ENCODE measurements around the gene MRGPRG. TPM values are rescaled to one million over a fixed set of nuclear protein-coding genes. Genes with fewer than 3 reads are reported as not detected.
A peak's percentile ranks its signal among the peaks of the same experiment; 100 is the strongest.

MRGPRG gene
- total and polyA plus RNA-seq, 2 donors from 2014 or later: not detected

DNA sequence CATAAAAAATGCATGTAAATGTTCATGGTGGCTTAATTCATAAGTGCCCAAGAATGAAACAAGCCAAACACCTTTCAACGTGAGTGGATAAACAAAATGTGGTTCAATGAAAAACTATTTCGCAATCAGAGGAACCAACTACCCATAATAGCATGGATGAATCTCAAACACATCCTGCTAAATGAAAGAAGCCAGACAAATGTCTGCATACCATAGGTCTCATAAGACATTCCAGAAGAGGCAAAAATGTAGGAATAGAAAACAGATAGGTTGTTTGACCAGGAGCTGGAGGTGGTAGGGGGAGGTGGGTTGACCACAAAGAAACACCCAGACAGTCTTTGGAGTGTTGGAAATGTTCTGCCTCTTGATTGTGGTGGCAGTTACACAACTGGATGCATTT is 40.3 kb downstream of the MRGPRG start:
- Histone ChIP-seq H3K4me1 (ENCODE audit: control insufficient read depth in 2 of 3, insufficient read depth in 2 of 3, low read depth in 1 of 3, low read length in 3 of 3) (no peaks in the 10 kb centered on the region), H3K27me3 (ENCODE audit: control insufficient read depth, insufficient read depth, low read length) (no peaks in the 10 kb centered on the region), H3K27ac (ENCODE audit: low read depth in 2 of 2, low read length in 2 of 2) (no peak overlapping the region), H3K9ac (ENCODE audit: low read length in 3 of 3) (no peak overlapping the region), H3K36me3 (ENCODE audit: control insufficient read depth in 2 of 3, insufficient read depth in 3 of 3, low read length in 3 of 3) (no peaks in the 10 kb centered on the region), H3K4me3 (ENCODE audit: low read length in 3 of 3) (no peak overlapping the region), H3K9me3 (ENCODE audit: control insufficient read depth in 2 of 3, insufficient read depth in 1 of 3, low read length in 3 of 3) (peaks cover 3 to 8% (median 4%) of the 10 kb centered on the region in 3 donors)
- FAIRE-seq: no peak
- no peak for TF ChIP-seq CTCF (IDR thresholded peaks at IDR 0.05; ENCODE audit: borderline replicate concordance, extremely low read depth, insufficient read depth)
- no peak for DNase-seq
- intact Hi-C loops (cut with DNase I): no loop called here

GRCh38 chr11:3177931-3178330 is 40.7 kb downstream of the MRGPRG start:
- intact Hi-C loops (cut with DNase I): no loop called here
- FAIRE-seq: no peak

DNA sequence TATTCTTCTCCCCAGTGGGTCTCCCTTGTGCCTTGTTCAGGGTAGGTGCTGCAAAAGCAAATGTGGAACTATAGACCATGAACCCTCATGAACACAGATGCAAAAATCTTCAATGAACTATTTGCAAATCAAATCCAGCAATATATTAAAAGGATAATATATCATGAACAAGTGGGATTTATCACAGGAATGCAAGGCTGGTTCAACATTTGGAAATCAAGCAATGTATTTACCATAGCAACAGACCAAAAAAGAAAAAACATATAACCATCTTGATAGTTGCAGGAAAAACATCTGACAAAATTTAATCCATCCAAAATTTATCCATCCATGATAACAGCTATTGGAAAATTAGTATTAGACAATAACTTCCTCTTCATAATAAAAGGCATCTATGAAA is 42.1 kb downstream of the MRGPRG start:
- DNase-seq (no peak), FAIRE-seq (no peak)
- Histone ChIP-seq H3K36me3 (ENCODE audit: control insufficient read depth in 2 of 3, insufficient read depth in 3 of 3, low read length in 3 of 3) (no peaks in the 10 kb centered on the region), H3K4me1 (ENCODE audit: control insufficient read depth in 2 of 3, insufficient read depth in 2 of 3, low read depth in 1 of 3, low read length in 3 of 3) (no peaks in the 10 kb centered on the region), H3K27ac (ENCODE audit: low read depth in 2 of 2, low read length in 2 of 2) (no peak overlapping the region), H3K4me3 (ENCODE audit: low read length in 3 of 3) (no peak overlapping the region), H3K9ac (ENCODE audit: low read length in 3 of 3) (no peak overlapping the region), H3K9me3 (ENCODE audit: control insufficient read depth in 2 of 3, insufficient read depth in 1 of 3, low read length in 3 of 3) (peaks cover 3 to 8% (median 4%) of the 10 kb centered on the region in 3 donors), H3K27me3 (ENCODE audit: control insufficient read depth, insufficient read depth, low read length) (no peaks in the 10 kb centered on the region)
- intact Hi-C loops (cut with DNase I): no loop called here
- TF ChIP-seq CTCF (IDR thresholded peaks at IDR 0.05; ENCODE audit: borderline replicate concordance, extremely low read depth, insufficient read depth): no peak

More at GRCh38 chr11:3177931-3178330, 40.7 kb downstream of the MRGPRG start:
- Histone ChIP-seq H3K27me3 (ENCODE audit: control insufficient read depth, insufficient read depth, low read length) (no peaks in the 10 kb centered on the region), H3K36me3 (ENCODE audit: control insufficient read depth in 2 of 3, insufficient read depth in 3 of 3, low read length in 3 of 3) (no peaks in the 10 kb centered on the region), H3K27ac (ENCODE audit: low read depth in 2 of 2, low read length in 2 of 2) (no peak overlapping the region), H3K9me3 (ENCODE audit: control insufficient read depth in 2 of 3, insufficient read depth in 1 of 3, low read length in 3 of 3) (peaks cover 3 to 8% (median 4%) of the 10 kb centered on the region in 3 donors), H3K4me3 (ENCODE audit: low read length in 3 of 3) (no peak overlapping the region), H3K4me1 (ENCODE audit: control insufficient read depth in 2 of 3, insufficient read depth in 2 of 3, low read depth in 1 of 3, low read length in 3 of 3) (no peaks in the 10 kb centered on the region), H3K9ac (ENCODE audit: low read length in 3 of 3) (no peak overlapping the region)
- no peak for TF ChIP-seq CTCF (IDR thresholded peaks at IDR 0.05; ENCODE audit: borderline replicate concordance, extremely low read depth, insufficient read depth)
- no peak for DNase-seq

- no peaks in the 10 kb centered on the region for H3K27me3 ChIP-seq (ENCODE audit: control insufficient read depth, insufficient read depth, low read length)
- DNase-seq (peak in 2 of 5 donors; percentile 15 to 26), FAIRE-seq (no peak)
- H3K4me3 ChIP-seq (ENCODE audit: low read length in 3 of 3): no peak overlapping the region
- no peaks in the 10 kb centered on the region for H3K36me3 ChIP-seq (ENCODE audit: control insufficient read depth in 2 of 3, insufficient read depth in 3 of 3, low read length in 3 of 3)
- no peak overlapping the region for H3K27ac ChIP-seq (ENCODE audit: low read depth in 2 of 2, low read length in 2 of 2)
- no peak overlapping the region for H3K9ac ChIP-seq (ENCODE audit: low read length in 3 of 3)
- no peaks in the 10 kb centered on the region for H3K4me1 ChIP-seq (ENCODE audit: control insufficient read depth in 2 of 3, insufficient read depth in 2 of 3, low read depth in 1 of 3, low read length in 3 of 3)
- peaks cover 3 to 8% (median 4%) of the 10 kb centered on the region in 3 donors for H3K9me3 ChIP-seq (ENCODE audit: control insufficient read depth in 2 of 3, insufficient read depth in 1 of 3, low read length in 3 of 3)
- TF ChIP-seq CTCF (IDR thresholded peaks at IDR 0.05; ENCODE audit: borderline replicate concordance, extremely low read depth, insufficient read depth): no peak
- intact Hi-C loops (cut with DNase I): no loop called here
Measured at GRCh38 chr11:3175194-3175593, 43.4 kb downstream of the MRGPRG start.

Measured in kidney (tissue), 14 donors.